HEK293 (cell line): ENCODE data around the gene NLK.
"Not testable (repeated sequence)": the region's sequence is repeated elsewhere in the genome, so short reads cannot be mapped to it uniquely, and the experiment has no call there.

Experiments used
- MEIS1 ChIP-seq: sonication (generic); formaldehyde crosslinking; IDR thresholded peaks from 2 replicates; pipeline ENCODE4 v1.8.1; 2022; ENCODE audit warnings: missing genetic modification reagents, mild to moderate bottlenecking, borderline replicate concordance
- WT1 ChIP-seq: fragments of 450-650 bp; formaldehyde crosslinking; IDR thresholded peaks from 2 replicates; pipeline ENCODE4 v1.5.1; 2016; ENCODE audit warnings: missing biosample characterization, missing genetic modification characterization
- ZNF555 ChIP-seq: fragments of 450-650 bp; formaldehyde crosslinking; conservative IDR thresholded peaks from 2 replicates; pipeline ENCODE4 v1.5.1; 2017; ENCODE audit warnings: missing biosample characterization, mild to moderate bottlenecking, missing genetic modification characterization, inconsistent platforms
- TF ChIP-seq, protein P1 (sequence below): fragments of 450-650 bp; formaldehyde crosslinking; IDR thresholded peaks from 2 replicates; pipeline ENCODE4 v1.5.1; 2016; ENCODE audit warnings: missing biosample characterization, missing genetic modification characterization
- TF ChIP-seq, protein P2 (sequence below): fragments of 450-650 bp; formaldehyde crosslinking; IDR thresholded peaks from 2 replicates; pipeline ENCODE4 v1.5.1; 2016; ENCODE audit warnings: missing biosample characterization, missing genetic modification characterization

DNA sequence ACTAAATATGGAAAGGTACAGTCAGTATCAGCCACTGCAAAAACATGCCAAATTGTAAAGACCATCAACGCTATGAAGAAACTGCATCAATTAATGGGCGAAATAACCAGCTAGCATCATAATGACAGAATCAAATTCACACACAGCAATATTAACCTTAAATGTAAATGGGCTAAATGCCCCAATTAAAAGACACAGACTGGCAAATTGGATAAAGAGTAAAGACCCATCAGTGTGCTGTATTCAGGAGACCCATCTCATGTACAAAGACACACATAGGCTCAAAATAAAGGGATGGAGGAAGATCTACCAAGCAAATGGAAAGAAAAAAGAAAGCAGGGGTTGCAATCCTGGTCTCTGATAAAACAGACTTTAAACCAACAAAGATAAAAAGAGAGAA is 171.1 kb downstream of the NLK start:
- TF ChIP-seq, protein P1, sequence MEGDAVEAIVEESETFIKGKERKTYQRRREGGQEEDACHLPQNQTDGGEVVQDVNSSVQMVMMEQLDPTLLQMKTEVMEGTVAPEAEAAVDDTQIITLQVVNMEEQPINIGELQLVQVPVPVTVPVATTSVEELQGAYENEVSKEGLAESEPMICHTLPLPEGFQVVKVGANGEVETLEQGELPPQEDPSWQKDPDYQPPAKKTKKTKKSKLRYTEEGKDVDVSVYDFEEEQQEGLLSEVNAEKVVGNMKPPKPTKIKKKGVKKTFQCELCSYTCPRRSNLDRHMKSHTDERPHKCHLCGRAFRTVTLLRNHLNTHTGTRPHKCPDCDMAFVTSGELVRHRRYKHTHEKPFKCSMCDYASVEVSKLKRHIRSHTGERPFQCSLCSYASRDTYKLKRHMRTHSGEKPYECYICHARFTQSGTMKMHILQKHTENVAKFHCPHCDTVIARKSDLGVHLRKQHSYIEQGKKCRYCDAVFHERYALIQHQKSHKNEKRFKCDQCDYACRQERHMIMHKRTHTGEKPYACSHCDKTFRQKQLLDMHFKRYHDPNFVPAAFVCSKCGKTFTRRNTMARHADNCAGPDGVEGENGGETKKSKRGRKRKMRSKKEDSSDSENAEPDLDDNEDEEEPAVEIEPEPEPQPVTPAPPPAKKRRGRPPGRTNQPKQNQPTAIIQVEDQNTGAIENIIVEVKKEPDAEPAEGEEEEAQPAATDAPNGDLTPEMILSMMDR (tag by site-specific recombination) = not testable (repeated sequence)
- not testable (repeated sequence) for TF ChIP-seq WT1 (tag by site-specific recombination); ZNF555 (tag by site-specific recombination); MEIS1 (CRISPR knock-in tag)
- TF ChIP-seq, protein P2, sequence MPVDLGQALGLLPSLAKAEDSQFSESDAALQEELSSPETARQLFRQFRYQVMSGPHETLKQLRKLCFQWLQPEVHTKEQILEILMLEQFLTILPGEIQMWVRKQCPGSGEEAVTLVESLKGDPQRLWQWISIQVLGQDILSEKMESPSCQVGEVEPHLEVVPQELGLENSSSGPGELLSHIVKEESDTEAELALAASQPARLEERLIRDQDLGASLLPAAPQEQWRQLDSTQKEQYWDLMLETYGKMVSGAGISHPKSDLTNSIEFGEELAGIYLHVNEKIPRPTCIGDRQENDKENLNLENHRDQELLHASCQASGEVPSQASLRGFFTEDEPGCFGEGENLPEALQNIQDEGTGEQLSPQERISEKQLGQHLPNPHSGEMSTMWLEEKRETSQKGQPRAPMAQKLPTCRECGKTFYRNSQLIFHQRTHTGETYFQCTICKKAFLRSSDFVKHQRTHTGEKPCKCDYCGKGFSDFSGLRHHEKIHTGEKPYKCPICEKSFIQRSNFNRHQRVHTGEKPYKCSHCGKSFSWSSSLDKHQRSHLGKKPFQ (tag by site-specific recombination) = not testable (repeated sequence)
